ENCODE data around the gene TTN.

Gene TTN

GRCh38 chr2:178800510-178800909, 6.7 kb downstream of the TTN start:
- in situ Hi-C loops (cut with HindIII; ENCODE audit: low pct_ligation_motif_present, low sequenced_read_pairs): loop anchor here (25.0 kb wide), 1 partner anchor 112 kb away; no protein-coding TSS in a partner anchor
- H3K4me3 ChIP-seq (ENCODE audit: low read depth, low read length): no peak overlapping the region
- DNase-seq: no peak
- no peak overlapping the region for H3K27ac ChIP-seq
- no peaks in the 10 kb centered on the region for H3K27me3 ChIP-seq (replicated peaks)
- no peak for TF ChIP-seq CTCF (IDR thresholded peaks at IDR 0.05; ENCODE audit: low read depth, low read length, missing control alignments)
- H3K36me3 ChIP-seq (replicated peaks): no peaks in the 10 kb centered on the region

GRCh38 chr2:178799305-178799704, 7.9 kb downstream of the TTN start:
- Histone ChIP-seq H3K36me3 (replicated peaks) (no peaks in the 10 kb centered on the region), H3K27ac (no peak overlapping the region), H3K4me3 (ENCODE audit: low read depth, low read length) (no peak overlapping the region), H3K27me3 (replicated peaks) (no peaks in the 10 kb centered on the region)
- no peak for TF ChIP-seq CTCF (IDR thresholded peaks at IDR 0.05; ENCODE audit: low read depth, low read length, missing control alignments)
- DNase-seq: no peak
- in situ Hi-C loops (cut with HindIII; ENCODE audit: low pct_ligation_motif_present, low sequenced_read_pairs): no loop called here

GRCh38 chr2:178796079-178796677, 11.0 kb downstream of the TTN start:
- Histone ChIP-seq H3K27me3 (replicated peaks) (no peaks in the 10 kb centered on the region), H3K27ac (no peak overlapping the region), H3K36me3 (replicated peaks) (no peaks in the 10 kb centered on the region), H3K4me3 (ENCODE audit: low read depth, low read length) (no peak overlapping the region)
- in situ Hi-C loops (cut with HindIII; ENCODE audit: low pct_ligation_motif_present, low sequenced_read_pairs): no loop called here
- DNase-seq: no peak
- TF ChIP-seq CTCF (IDR thresholded peaks at IDR 0.05; ENCODE audit: low read depth, low read length, missing control alignments): peak; percentile 34

GRCh38 chr2:178787934-178788333, 19.3 kb downstream of the TTN start:
- Histone ChIP-seq H3K4me3 (ENCODE audit: low read depth, low read length) (no peak overlapping the region), H3K27ac (no peak overlapping the region), H3K27me3 (replicated peaks) (no peaks in the 10 kb centered on the region), H3K36me3 (replicated peaks) (no peaks in the 10 kb centered on the region)
- in situ Hi-C loops (cut with HindIII; ENCODE audit: low pct_ligation_motif_present, low sequenced_read_pairs): no loop called here
- DNase-seq: no peak
- no peak for TF ChIP-seq CTCF (IDR thresholded peaks at IDR 0.05; ENCODE audit: low read depth, low read length, missing control alignments)

GRCh38 chr2:178787155-178787554, 20.1 kb downstream of the TTN start:
- no peaks in the 10 kb centered on the region for H3K27me3 ChIP-seq (replicated peaks)
- H3K36me3 ChIP-seq (replicated peaks): no peaks in the 10 kb centered on the region
- no peak overlapping the region for H3K27ac ChIP-seq
- H3K4me3 ChIP-seq (ENCODE audit: low read depth, low read length): no peak overlapping the region
- no peak for DNase-seq
- no peak for TF ChIP-seq CTCF (IDR thresholded peaks at IDR 0.05; ENCODE audit: low read depth, low read length, missing control alignments)
- in situ Hi-C loops (cut with HindIII; ENCODE audit: low pct_ligation_motif_present, low sequenced_read_pairs): no loop called here

GRCh38 chr2:178783889-178784288, 23.3 kb downstream of the TTN start:
- H3K27me3 ChIP-seq (replicated peaks): no peaks in the 10 kb centered on the region
- no peak for DNase-seq
- in situ Hi-C loops (cut with HindIII; ENCODE audit: low pct_ligation_motif_present, low sequenced_read_pairs): no loop called here
- H3K27ac ChIP-seq: no peak overlapping the region
- H3K4me3 ChIP-seq (ENCODE audit: low read depth, low read length): no peak overlapping the region
- H3K36me3 ChIP-seq (replicated peaks): no peaks in the 10 kb centered on the region
- no peak for TF ChIP-seq CTCF (IDR thresholded peaks at IDR 0.05; ENCODE audit: low read depth, low read length, missing control alignments)
